ENCODE results near the gene TDG.

DNA sequence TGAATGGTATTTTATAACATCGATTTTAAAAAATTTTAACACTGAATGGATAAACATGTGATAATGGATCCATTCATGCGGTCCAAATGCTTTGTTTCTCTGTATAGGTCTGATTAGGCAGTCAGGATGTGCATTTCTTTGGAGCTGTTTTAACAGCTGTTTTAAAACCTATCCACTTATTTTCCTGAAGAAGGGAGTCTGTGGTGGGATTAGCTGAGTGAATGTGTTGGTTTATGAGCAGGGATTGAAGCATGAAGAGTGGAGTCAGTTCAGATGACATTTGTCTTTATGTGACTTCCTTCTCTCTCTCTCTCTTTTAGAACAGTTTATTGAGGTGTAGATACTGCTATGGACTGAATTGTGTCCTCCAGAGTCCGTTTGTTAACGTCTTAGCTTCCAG is 46.7 kb downstream of the TDG start:
- TF ChIP-seq, protein P1, sequence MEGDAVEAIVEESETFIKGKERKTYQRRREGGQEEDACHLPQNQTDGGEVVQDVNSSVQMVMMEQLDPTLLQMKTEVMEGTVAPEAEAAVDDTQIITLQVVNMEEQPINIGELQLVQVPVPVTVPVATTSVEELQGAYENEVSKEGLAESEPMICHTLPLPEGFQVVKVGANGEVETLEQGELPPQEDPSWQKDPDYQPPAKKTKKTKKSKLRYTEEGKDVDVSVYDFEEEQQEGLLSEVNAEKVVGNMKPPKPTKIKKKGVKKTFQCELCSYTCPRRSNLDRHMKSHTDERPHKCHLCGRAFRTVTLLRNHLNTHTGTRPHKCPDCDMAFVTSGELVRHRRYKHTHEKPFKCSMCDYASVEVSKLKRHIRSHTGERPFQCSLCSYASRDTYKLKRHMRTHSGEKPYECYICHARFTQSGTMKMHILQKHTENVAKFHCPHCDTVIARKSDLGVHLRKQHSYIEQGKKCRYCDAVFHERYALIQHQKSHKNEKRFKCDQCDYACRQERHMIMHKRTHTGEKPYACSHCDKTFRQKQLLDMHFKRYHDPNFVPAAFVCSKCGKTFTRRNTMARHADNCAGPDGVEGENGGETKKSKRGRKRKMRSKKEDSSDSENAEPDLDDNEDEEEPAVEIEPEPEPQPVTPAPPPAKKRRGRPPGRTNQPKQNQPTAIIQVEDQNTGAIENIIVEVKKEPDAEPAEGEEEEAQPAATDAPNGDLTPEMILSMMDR (IDR thresholded peaks at IDR 0.05 in 4 of 5, conservative IDR thresholded peaks at IDR 0.05 in 1 of 5), result no peak
- TF ChIP-seq POLR2A (IDR thresholded peaks at IDR 0.05), result no peak

Data from gastrocnemius medialis (tissue), 4 donors.